ENCODE data around the gene MPG.
"Not testable (repeated sequence)": the region's sequence is repeated elsewhere in the genome, so short reads cannot be mapped to it uniquely, and the experiment has no call there.

GRCh38 chr16:33154-33876 is 44.7 kb upstream of the MPG start:
- TF ChIP-seq CTCF (conservative IDR thresholded peaks at IDR 0.05; ENCODE audit: low read length); EZH2phosphoT487 (IDR thresholded peaks at IDR 0.05; ENCODE audit: borderline replicate concordance, low read depth, low read length): not testable (repeated sequence)
